HCT116 (cell line): ENCODE measurements around the gene FNDC3B. TPM values are rescaled to one million over a fixed set of nuclear protein-coding genes. Genes with fewer than 3 reads are reported as not detected.

ENCODE experiments used
- ATAC-seq: fragments of 200-7000 bp; cut with Tn5 transposase; 2 replicates; pipeline ENCODE4 v1.9.1; 2020; ENCODE audit warnings: mild to moderate bottlenecking, moderate library complexity
- BruUV-seq: library from RNA; stranded (reverse); fragments of 400-500 nt; replicated peaks from 2 replicates; lab custom pipeline; 2021; lab: Mats Ljungman, UMichigan
- CTCF ChIA-PET: fragments of 300-600 bp; sonication (Branson Sonifier 250); formaldehyde crosslinking; loops from one replicate; lab custom pipeline; 2021; ENCODE audit warnings: antibody characterized with exemption; lab: Charles Lee
- POLR2A ChIA-PET: fragments of 300-600, 350-600 bp; sonication (Branson Sonifier 250); formaldehyde crosslinking; loops from one replicate; lab custom pipeline; 2021; ENCODE audit warnings: antibody characterized with exemption; lab: Charles Lee
- RAD21 ChIA-PET, 2 experiments: fragments of 300-600 bp; sonication (Branson Sonifier 250); formaldehyde crosslinking; loops; one replicate each; lab custom pipeline; 2023; ENCODE audit warnings: low total read pairs in 2 of 2; ENCODE audit not compliant: uncharacterized antibody in 2 of 2, unreplicated experiment in 2 of 2, low non-redundant PET in 1 of 2; lab: Charles Lee
- DNase-seq: peaks from one replicate; pipeline ENCODE4 v3.0.0-alpha.2; 2010; ENCODE audit warnings: low read depth, low spot score
- H2AFZ ChIP-seq: fragments of 200-600 bp; shearing (Covaris generic), sonication (generic); 2 replicates; pipeline ENCODE4 v1.6.1; 2017; ENCODE audit warnings: low read depth, mixed run types, mixed read lengths, antibody characterized with exemption, low read length; ENCODE audit not compliant: poor library complexity, severe bottlenecking
- H3K27ac ChIP-seq: 2 replicates; pipeline ENCODE4 v1.5.1; 2012; ENCODE audit warnings: low read depth, low read length
- H3K27me3 ChIP-seq: fragments of 200-600 bp; sonication (generic); 2 replicates; pipeline ENCODE4 v1.6.1; 2016; ENCODE audit warnings: mixed run types, low read length, mixed read lengths; ENCODE audit not compliant: insufficient read depth
- H3K36me3 ChIP-seq, 2 experiments: fragments of 200-500 bp in 1 of 2; fragments of 200-600 bp in 1 of 2; sonication (Bioruptor generic) in 1 of 2; sonication (generic) in 1 of 2; 2 replicates each; pipeline versions ENCODE4 v1.5.1 to v1.6.1; 2014 to 2016; ENCODE audit warnings: low read length in 2 of 2, inconsistent platforms in 1 of 2, mixed read lengths in 1 of 2, mixed run types in 1 of 2; ENCODE audit not compliant: insufficient read depth in 2 of 2, control insufficient read depth in 1 of 2
- H3K4me1 ChIP-seq, 2 experiments: fragments of 200-600 bp in 1 of 2; sonication (generic) in 1 of 2; 2 replicates each; pipeline versions ENCODE4 v1.5.1 to v1.6.1; 2012 to 2017; ENCODE audit warnings: low read length in 2 of 2, inconsistent platforms in 1 of 2, mild to moderate bottlenecking in 1 of 2, mixed read lengths in 1 of 2, mixed run types in 1 of 2, moderate library complexity in 1 of 2; ENCODE audit not compliant: insufficient read depth in 2 of 2, control insufficient read depth in 1 of 2
- H3K4me2 ChIP-seq: fragments of 200-600 bp; sonication (generic); 2 replicates; pipeline ENCODE4 v1.6.1; 2017; ENCODE audit warnings: mixed run types, low read length, mixed read lengths
- H3K4me3 ChIP-seq, 2 experiments: fragments of 200-600 bp in 1 of 2; sonication (generic) in 1 of 2; replicated peaks in 1 of 2; 2 replicates each; pipeline ENCODE4 v1.5.1; 2011 to 2016; ENCODE audit warnings: low read length in 2 of 2, control low read depth in 1 of 2, low read depth in 1 of 2, mild to moderate bottlenecking in 1 of 2, mixed read lengths in 1 of 2, mixed run types in 1 of 2
- H3K79me2 ChIP-seq: fragments of 200-600 bp; sonication (generic); 2 replicates; pipeline ENCODE4 v1.6.1; 2017; ENCODE audit warnings: mild to moderate bottlenecking, mixed run types, low read length, moderate library complexity, mixed read lengths; ENCODE audit not compliant: insufficient read depth
- H3K9ac ChIP-seq: fragments of 200-600 bp; sonication (generic); 2 replicates; pipeline ENCODE4 v1.6.1; 2016; ENCODE audit warnings: low read length, mixed read lengths
- H3K9me2 ChIP-seq: fragments of 200-600 bp; sonication (generic), shearing (Covaris generic); 2 replicates; pipeline ENCODE4 v1.6.1; 2017; ENCODE audit warnings: mixed run types, mild to moderate bottlenecking, moderate library complexity; ENCODE audit not compliant: insufficient read depth
- H3K9me3 ChIP-seq, 2 experiments: fragments of 200-500 bp in 1 of 2; fragments of 200-600 bp in 1 of 2; sonication (Bioruptor generic) in 1 of 2; sonication (generic) in 1 of 2; 2 replicates each; pipeline ENCODE4 v1.6.1; 2014 to 2017; ENCODE audit warnings: low read length in 2 of 2, mixed read lengths in 2 of 2, inconsistent platforms in 1 of 2, low read depth in 1 of 2, mild to moderate bottlenecking in 1 of 2, mixed run types in 1 of 2, moderate library complexity in 1 of 2; ENCODE audit not compliant: control insufficient read depth in 1 of 2, insufficient read depth in 1 of 2
- H4K20me1 ChIP-seq: fragments of 200-600 bp; sonication (generic), shearing (Covaris generic); 2 replicates; pipeline ENCODE4 v1.6.1; 2017; ENCODE audit warnings: mixed run types, mild to moderate bottlenecking, moderate library complexity; ENCODE audit not compliant: insufficient read depth
- CBX3 ChIP-seq: IDR thresholded peaks from 2 replicates; pipeline ENCODE4 v1.6.1; 2012; ENCODE audit warnings: low read depth
- CEBPB ChIP-seq: IDR thresholded peaks from 2 replicates; pipeline ENCODE4 v1.6.1; 2012; ENCODE audit warnings: low read depth
- EGR1 ChIP-seq: IDR thresholded peaks from 2 replicates; pipeline ENCODE4 v1.6.1; 2012; ENCODE audit warnings: low read depth
- ELF1 ChIP-seq: IDR thresholded peaks from 2 replicates; pipeline ENCODE4 v1.6.1; 2012; ENCODE audit warnings: low read depth, borderline replicate concordance
- EZH2 ChIP-seq: fragments of 200-600 bp; sonication (generic); IDR thresholded peaks from 2 replicates; pipeline ENCODE4 v1.6.1; 2017; ENCODE audit warnings: antibody characterized with exemption, mixed run types
- FOSL1 ChIP-seq: IDR thresholded peaks from 2 replicates; pipeline ENCODE4 v1.6.1; 2012; ENCODE audit warnings: low read depth
- JUND ChIP-seq: IDR thresholded peaks from 2 replicates; pipeline ENCODE4 v1.6.1; 2012
- POLR2A ChIP-seq: IDR thresholded peaks from 2 replicates; pipeline ENCODE4 v1.7.0; 2011; ENCODE audit warnings: borderline replicate concordance; ENCODE audit not compliant: insufficient read depth, insufficient read length; ENCODE audit errors: extremely low read depth
- POLR2AphosphoS5 ChIP-seq: IDR thresholded peaks from 2 replicates; pipeline ENCODE4 v1.6.1; 2011; ENCODE audit warnings: mild to moderate bottlenecking, low read depth, low read length, moderate library complexity
- RAD21 ChIP-seq: IDR thresholded peaks from 2 replicates; pipeline ENCODE4 v1.6.1; 2012; ENCODE audit warnings: low read depth, mild to moderate bottlenecking
- REST ChIP-seq: IDR thresholded peaks from 2 replicates; pipeline ENCODE4 v1.6.1; 2012; ENCODE audit warnings: low read depth
- SRF ChIP-seq: IDR thresholded peaks from 2 replicates; pipeline ENCODE4 v1.6.1; 2012; ENCODE audit warnings: low read depth
- TCF7L2 ChIP-seq: IDR thresholded peaks from 2 replicates; pipeline ENCODE4 v1.7.0; 2011; ENCODE audit warnings: borderline replicate concordance, inconsistent platforms; ENCODE audit not compliant: insufficient read depth, insufficient read length; ENCODE audit errors: extremely low read depth
- YY1 ChIP-seq: IDR thresholded peaks from 2 replicates; pipeline ENCODE4 v1.6.1; 2011; ENCODE audit warnings: low read length, low read depth, moderate library complexity, mild to moderate bottlenecking; ENCODE audit not compliant: insufficient replicate concordance; ENCODE audit errors: extremely low read depth
- ZBTB33 ChIP-seq: IDR thresholded peaks from 2 replicates; pipeline ENCODE4 v1.6.1; 2011; ENCODE audit warnings: mild to moderate bottlenecking, low read length, moderate library complexity; ENCODE audit not compliant: insufficient replicate concordance; ENCODE audit errors: extremely low read depth
- ZNF274 ChIP-seq: fragments of 200-500 bp; sonication (Bioruptor generic); IDR thresholded peaks from 2 replicates; pipeline ENCODE4 v1.6.1; 2014; ENCODE audit warnings: mild to moderate bottlenecking, low read depth, low read length, inconsistent platforms
- intact Hi-C: fragments of 100-400 bp; cut with micrococcal nuclease; formaldehyde crosslinking; loops from 2 replicates; pipeline ENCODE4 v1.10.0; 2022
- total RNA-seq: library from RNA; stranded (reverse); gene quantifications from one replicate; pipeline ENCODE4 v1.2.1, GENCODE V29; 2021; ENCODE audit not compliant: unreplicated experiment
- TF ChIP-seq, protein P1 (sequence below): IDR thresholded peaks from 2 replicates; pipeline ENCODE4 v1.6.1; 2012

The FNDC3B gene
- total RNA-seq, 1 experiment from 2014 or later = 45.7 TPM

- TF ChIP-seq POLR2AphosphoS5 (no peak), ELF1 (no peak), JUND (no peak), TCF7L2 (no peak), SRF (no peak), RAD21 (no peak)
Observed at GRCh38 chr3:172233474-172234277, 194.3 kb downstream of the FNDC3B start (continued).

DNA sequence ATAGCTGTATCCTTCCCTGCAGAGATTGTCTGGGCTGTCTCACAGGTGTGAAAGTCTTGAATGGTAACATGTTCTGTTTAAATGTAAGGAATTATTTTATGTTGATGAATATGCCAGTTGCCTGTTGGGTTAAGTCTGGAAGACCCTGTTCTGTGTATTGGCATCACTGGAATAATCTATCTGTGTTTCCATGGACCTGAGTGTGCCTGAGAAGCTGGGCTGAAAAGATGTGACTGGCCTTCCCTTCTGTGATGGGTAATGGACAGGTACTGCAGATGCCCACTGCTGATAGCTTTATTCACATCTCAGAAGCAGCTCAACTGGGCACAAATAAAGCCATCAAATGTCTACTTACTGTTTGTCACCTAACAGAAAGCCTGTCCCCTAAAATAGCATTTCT lies 196.3 kb downstream of the FNDC3B start:
- ChIA-PET RAD21 (no interaction called here), CTCF (no interaction called here), POLR2A (no interaction called here)
- no TSS peak for BruUV-seq
- no peaks in the 10 kb centered on the region for H4K20me1 ChIP-seq
- H3K27ac ChIP-seq = no peak overlapping the region
- no peaks in the 10 kb centered on the region for H3K4me1 ChIP-seq
- no peaks in the 10 kb centered on the region for H3K36me3 ChIP-seq
- H3K9ac ChIP-seq = no peak overlapping the region
- intact Hi-C loops = no loop called here
- TF ChIP-seq EGR1 = no peak
- TF ChIP-seq ZNF274 = no peak
- no peak for TF ChIP-seq EZH2
- no peak for TF ChIP-seq FOSL1
- no peak for TF ChIP-seq CEBPB
- TF ChIP-seq, protein P1, sequence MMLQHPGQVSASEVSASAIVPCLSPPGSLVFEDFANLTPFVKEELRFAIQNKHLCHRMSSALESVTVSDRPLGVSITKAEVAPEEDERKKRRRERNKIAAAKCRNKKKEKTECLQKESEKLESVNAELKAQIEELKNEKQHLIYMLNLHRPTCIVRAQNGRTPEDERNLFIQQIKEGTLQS = no peak
- no peak for TF ChIP-seq POLR2AphosphoS5
- TF ChIP-seq POLR2A = no peak
- TF ChIP-seq TCF7L2 = no peak
- no peak for TF ChIP-seq JUND
- no peak for TF ChIP-seq REST
- no peak for TF ChIP-seq ZBTB33
- no peak for TF ChIP-seq SRF
- no peak for TF ChIP-seq YY1
- no peak for TF ChIP-seq CBX3
- DNase-seq (no peak), ATAC-seq (no peak)
- no peaks in the 10 kb centered on the region for H3K79me2 ChIP-seq
- H3K4me3 ChIP-seq = no peak overlapping the region
- no peak overlapping the region for H3K4me2 ChIP-seq
- H3K27me3 ChIP-seq = no peaks in the 10 kb centered on the region
- no peaks in the 10 kb centered on the region for H3K9me2 ChIP-seq
- no peak overlapping the region for H2AFZ ChIP-seq
- H3K9me3 ChIP-seq = no peaks in the 10 kb centered on the region
